T-cell (primary cell): ENCODE results near the gene NUAK1. TPM values are rescaled to one million over a fixed set of nuclear protein-coding genes. Genes with fewer than 3 reads are reported as not detected.

Experiments used
- ATAC-seq, 4 experiments: fragments of 200-7000 bp in 3 of 4; fragments of 150-1000 bp in 1 of 4; cut with Tn5 transposase; replicated peaks in 1 of 4; 1 replicate in 3 of 4; 2 replicates in 1 of 4; pipeline ENCODE4 v1.10.0; 2021; ENCODE audit warnings: moderate library complexity in 3 of 4, mild to moderate bottlenecking in 2 of 4, moderate number of reproducible peaks in 1 of 4
- CTCF ChIA-PET, 2 donors: fragments of 300-600 bp; sonication (Branson Sonifier 250); formaldehyde crosslinking; loops; one replicate each; lab custom pipeline; 2022; ENCODE audit warnings: antibody characterized with exemption in 2 of 2; lab: Charles Lee
- POLR2A ChIA-PET, 2 donors: fragments of 300-600 bp; sonication (Branson Sonifier 250); formaldehyde crosslinking; loops; one replicate each; lab custom pipeline; 2022; ENCODE audit warnings: antibody characterized with exemption in 2 of 2; lab: Charles Lee
- DNase-seq, 35 experiments: peaks; one replicate each; pipeline versions ENCODE4 v3.0.0 to v3.0.0-alpha.2; 2013 to 2023
- H3K27ac ChIP-seq: one replicate; pipeline ENCODE4 v1.5.1; 2013; ENCODE audit warnings: low read length
- H3K27me3 ChIP-seq, 2 experiments: replicated peaks in 1 of 2; 1 replicate in 1 of 2; 2 replicates in 1 of 2; pipeline versions ENCODE4 v1.6.1 to v1.7.0; 2013; ENCODE audit warnings: low read length in 1 of 2, mixed read lengths in 1 of 2; ENCODE audit not compliant: control insufficient read depth in 2 of 2, insufficient read depth in 2 of 2; ENCODE audit errors: extremely low read depth in 1 of 2
- H3K36me3 ChIP-seq, 2 donors: 1 replicate in 1 of 2; 2 replicates in 1 of 2; pipeline versions ENCODE4 v1.6.1 to v1.7.0; 2013; ENCODE audit warnings: low read length in 1 of 2; ENCODE audit not compliant: control insufficient read depth in 2 of 2, insufficient read depth in 1 of 2; ENCODE audit errors: extremely low read depth in 1 of 2
- H3K4me1 ChIP-seq, 2 experiments: 1 replicate in 1 of 2; 2 replicates in 1 of 2; pipeline versions ENCODE4 v1.6.1 to v1.7.0; 2013; ENCODE audit warnings: low read length in 2 of 2, mixed read lengths in 1 of 2; ENCODE audit not compliant: insufficient read depth in 2 of 2, control insufficient read depth in 1 of 2; ENCODE audit errors: extremely low read depth in 1 of 2
- H3K4me3 ChIP-seq, 2 donors: 1 replicate in 1 of 2; 2 replicates in 1 of 2; pipeline versions ENCODE4 v1.5.1 to v1.7.0; 2013; ENCODE audit warnings: mild to moderate bottlenecking in 2 of 2, low read length in 1 of 2, moderate library complexity in 1 of 2; ENCODE audit not compliant: control insufficient read depth in 1 of 2; ENCODE audit errors: extremely low read depth in 1 of 2
- H3K9me3 ChIP-seq: 2 replicates; pipeline ENCODE4 v1.7.0; 2013
- H3K27ac Mint-ChIP-seq, 2 donors: one replicate each; pipeline ENCODE4 v1.8.0; 2020 to 2021; ENCODE audit warnings: mild to moderate bottlenecking in 2 of 2, mixed read lengths in 2 of 2
- H3K27me3 Mint-ChIP-seq, 2 donors: one replicate each; pipeline ENCODE4 v1.8.0; 2021 to 2022; ENCODE audit warnings: mixed read lengths in 2 of 2
- H3K36me3 Mint-ChIP-seq: one replicate; pipeline ENCODE4 v1.8.0; 2021; ENCODE audit warnings: mixed read lengths
- H3K4me1 Mint-ChIP-seq, 3 donors: one replicate each; pipeline ENCODE4 v1.8.0; 2020 to 2022; ENCODE audit warnings: mixed read lengths in 3 of 3, mild to moderate bottlenecking in 1 of 3
- H3K4me3 Mint-ChIP-seq, 3 donors: one replicate each; pipeline ENCODE4 v1.8.0; 2020 to 2022; ENCODE audit warnings: mild to moderate bottlenecking in 3 of 3, mixed read lengths in 3 of 3, moderate library complexity in 3 of 3
- H3K9me3 Mint-ChIP-seq, 3 donors: one replicate each; pipeline ENCODE4 v1.8.0; 2020 to 2022; ENCODE audit warnings: mixed read lengths in 3 of 3
- WGBS: methylation state at CpG from one replicate; pipeline ENCODE4 v1.1.5; 2013; ENCODE audit warnings: missing lambda C conversion rate; ENCODE audit not compliant: insufficient coverage; 5-methylcytosine and 5-hydroxymethylcytosine counted together
- total RNA-seq, 35 experiments: library from RNA in 6 of 35; stranded (reverse) in 6 of 35; fragments of 120-200 nt in 1 of 35; gene quantifications; one replicate each; pipeline versions ENCODE4 v1.2.1 to v1.2.4 and lab custom pipeline; 2013 to 2026

The NUAK1 gene
- total RNA-seq, 5 donors from 2014 or later (not counting 1 experiment from before 2014, with no cell fraction given) = 0.25 to 0.50 (median 0.30) TPM

DNA sequence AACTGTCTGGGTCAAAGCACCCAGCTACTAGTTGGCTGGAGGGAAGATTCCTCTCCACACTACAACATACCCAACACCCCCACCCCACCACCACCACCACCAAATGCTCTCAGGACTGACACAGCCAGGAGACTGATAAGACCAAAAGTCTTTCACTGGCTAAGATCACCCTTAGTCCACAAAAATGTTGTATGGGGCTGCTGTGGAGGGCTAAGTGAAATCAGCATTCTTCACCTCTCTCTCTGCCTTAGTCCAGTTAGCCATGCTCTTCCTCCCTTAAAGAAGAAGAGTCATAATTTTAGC is 106.2 kb downstream of the NUAK1 start:
- ATAC-seq (no peak), DNase-seq (no peak)
- peaks cover 5 to 10% of the 10 kb centered on the region in 2 donors for H3K27me3 Mint-ChIP-seq
- ChIA-PET POLR2A (no interaction called here), CTCF (no interaction called here)
- Histone ChIP-seq H3K4me3 (no peak overlapping the region), H3K27ac (no peak overlapping the region), H3K27me3 (no peaks in the 10 kb centered on the region), H3K9me3 (no peaks in the 10 kb centered on the region), H3K4me1 (no peaks in the 10 kb centered on the region), H3K36me3 (no peaks in the 10 kb centered on the region)
- no peaks in the 10 kb centered on the region for H3K9me3 Mint-ChIP-seq
- no peaks in the 10 kb centered on the region for H3K4me1 Mint-ChIP-seq
- H3K27ac Mint-ChIP-seq = no peak overlapping the region
- no peaks in the 10 kb centered on the region for H3K36me3 Mint-ChIP-seq
- no peak overlapping the region for H3K4me3 Mint-ChIP-seq

DNA sequence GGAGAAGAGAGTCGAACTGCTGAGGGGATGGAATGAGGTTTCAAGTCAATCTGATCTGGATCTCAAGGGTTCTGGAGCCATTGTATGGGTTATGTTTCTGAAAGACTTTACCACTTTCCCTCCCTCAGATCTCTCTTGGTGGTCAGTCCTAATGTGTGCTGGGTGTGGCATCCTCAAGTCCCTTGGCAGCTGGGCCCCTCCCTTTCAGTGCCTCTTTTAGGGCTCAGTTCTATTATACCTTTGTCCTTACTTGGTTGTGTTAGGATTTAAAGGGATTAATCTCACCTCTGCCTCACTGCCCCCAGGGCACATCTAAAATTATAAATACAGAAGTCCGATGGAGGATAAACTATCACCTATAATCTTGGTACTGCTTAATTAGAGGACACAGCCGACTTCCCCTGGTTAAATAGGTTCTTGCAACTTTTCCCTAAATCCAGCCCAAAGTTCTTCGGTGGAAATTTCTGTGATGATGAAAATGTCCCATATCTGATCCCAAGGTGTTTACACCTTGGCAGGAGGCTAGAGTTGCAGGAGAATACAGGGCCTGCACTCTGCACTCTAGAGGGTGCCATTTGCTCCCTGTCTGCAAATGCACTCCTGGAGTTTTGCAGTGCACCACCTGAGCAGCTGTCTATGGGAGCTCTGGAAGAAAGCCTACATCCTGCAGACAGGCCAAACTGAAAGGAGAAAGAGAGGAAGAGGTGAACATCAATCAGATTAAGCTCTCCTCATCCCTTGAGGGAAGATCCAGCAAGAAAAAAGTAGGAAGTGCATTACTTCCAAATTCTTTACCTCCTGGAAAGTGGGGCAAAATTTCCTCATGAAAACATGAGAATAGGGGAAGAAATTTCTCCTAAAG is 106.8 kb downstream of the NUAK1 start:
- no peak overlapping the region for H3K4me3 ChIP-seq
- POLR2A ChIA-PET = no interaction called here
- no peak overlapping the region for H3K27ac ChIP-seq
- Mint-ChIP-seq H3K4me1 (no peaks in the 10 kb centered on the region), H3K4me3 (no peak overlapping the region), H3K27me3 (peaks cover 7 to 13% of the 10 kb centered on the region in 2 donors), H3K36me3 (no peaks in the 10 kb centered on the region), H3K27ac (no peak overlapping the region), H3K9me3 (no peaks in the 10 kb centered on the region)
- H3K36me3 ChIP-seq = no peaks in the 10 kb centered on the region
- no peak for ATAC-seq
- 90% methylated on average over 2 of the region's 4 CpGs for WGBS
- no peak for DNase-seq
- no peaks in the 10 kb centered on the region for H3K4me1 ChIP-seq
- CTCF ChIA-PET = no interaction called here
- H3K9me3 ChIP-seq = no peaks in the 10 kb centered on the region
- H3K27me3 ChIP-seq = no peaks in the 10 kb centered on the region

DNA sequence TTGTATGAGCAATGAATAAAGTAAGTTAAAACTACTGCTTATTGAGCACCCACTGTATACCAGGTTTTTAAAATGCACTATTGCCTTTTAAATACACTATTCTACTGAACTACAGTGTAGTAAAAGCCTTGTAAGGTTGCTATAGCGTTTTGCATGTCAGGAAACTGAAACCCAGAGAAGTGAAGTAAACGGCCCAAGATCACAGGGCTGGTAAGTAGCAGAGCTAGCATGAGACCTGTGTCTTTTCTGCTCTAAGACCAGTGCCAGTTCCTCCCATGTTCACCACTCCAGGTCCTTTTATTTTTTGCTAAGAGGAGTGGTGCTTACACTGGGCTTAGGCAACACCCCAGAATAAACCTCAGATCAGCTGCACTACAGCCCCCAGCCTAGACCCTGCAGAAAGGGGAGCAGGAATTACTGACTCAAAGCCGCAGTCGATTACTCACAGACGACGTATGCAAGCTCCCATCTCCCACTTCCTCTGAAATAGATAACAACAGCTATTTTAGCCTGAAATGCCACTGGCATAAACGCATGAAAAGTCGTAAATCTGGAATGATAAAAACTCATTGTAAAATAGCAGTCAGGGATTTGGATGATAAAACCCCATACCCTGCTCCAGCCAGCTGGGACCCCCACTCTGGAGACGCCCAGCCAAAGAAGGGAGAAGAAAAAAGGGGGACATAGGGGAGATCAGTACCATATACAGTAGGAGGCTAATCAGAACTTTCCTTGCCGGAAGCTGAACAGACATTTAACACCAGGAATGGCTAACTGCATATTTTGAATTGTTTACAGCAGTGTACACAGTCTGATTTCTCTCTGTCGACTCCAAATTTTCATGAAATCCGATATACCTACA is 108.3 kb downstream of the NUAK1 start:
- Histone ChIP-seq H3K27ac (no peak overlapping the region), H3K4me1 (no peaks in the 10 kb centered on the region), H3K9me3 (no peaks in the 10 kb centered on the region), H3K36me3 (no peaks in the 10 kb centered on the region), H3K4me3 (no peak overlapping the region), H3K27me3 (no peaks in the 10 kb centered on the region)
- Mint-ChIP-seq H3K9me3 (peaks cover 0 to 3% (median 0%) of the 10 kb centered on the region in 3 donors), H3K36me3 (no peaks in the 10 kb centered on the region), H3K4me1 (no peaks in the 10 kb centered on the region), H3K4me3 (no peak overlapping the region), H3K27me3 (peaks cover 15 to 20% of the 10 kb centered on the region in 2 donors), H3K27ac (no peak overlapping the region)
- ChIA-PET CTCF (no interaction called here), POLR2A (no interaction called here)
- ATAC-seq = no peak
- WGBS = 33% methylated on average over 1 of the region's 12 CpGs
- no peak for DNase-seq

DNA sequence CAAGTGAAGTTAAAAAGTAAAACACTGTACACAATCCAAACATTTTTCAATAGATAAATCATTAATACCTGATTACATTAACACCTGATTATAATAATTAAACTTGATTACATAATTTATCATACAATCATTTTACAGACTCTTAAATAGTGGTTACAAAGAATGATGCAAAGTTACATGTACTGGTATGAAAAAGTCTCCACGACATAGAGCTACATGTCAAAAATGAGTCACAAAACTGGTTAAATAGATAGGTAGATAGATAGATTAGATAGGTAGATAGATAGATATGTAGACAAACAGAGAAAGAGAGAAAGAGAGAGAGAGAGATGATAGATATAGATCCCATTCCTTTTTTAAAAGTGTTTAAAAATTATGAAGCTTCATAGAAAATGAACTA is 109.2 kb downstream of the NUAK1 start:
- Histone ChIP-seq H3K36me3 (no peaks in the 10 kb centered on the region), H3K4me1 (no peaks in the 10 kb centered on the region), H3K27me3 (no peaks in the 10 kb centered on the region), H3K4me3 (no peak overlapping the region), H3K27ac (no peak overlapping the region), H3K9me3 (no peaks in the 10 kb centered on the region)
- H3K36me3 Mint-ChIP-seq = no peaks in the 10 kb centered on the region
- H3K27me3 Mint-ChIP-seq = peaks cover 15 to 20% of the 10 kb centered on the region in 2 donors
- no peak overlapping the region for H3K27ac Mint-ChIP-seq
- POLR2A ChIA-PET = no interaction called here
- peaks cover 0 to 3% (median 0%) of the 10 kb centered on the region in 3 donors for H3K9me3 Mint-ChIP-seq
- DNase-seq (no peak), ATAC-seq (no peak)
- WGBS = 71% methylated on average over 1 of the region's 1 CpG
- CTCF ChIA-PET = no interaction called here
- no peaks in the 10 kb centered on the region for H3K4me1 Mint-ChIP-seq
- H3K4me3 Mint-ChIP-seq = no peak overlapping the region

DNA sequence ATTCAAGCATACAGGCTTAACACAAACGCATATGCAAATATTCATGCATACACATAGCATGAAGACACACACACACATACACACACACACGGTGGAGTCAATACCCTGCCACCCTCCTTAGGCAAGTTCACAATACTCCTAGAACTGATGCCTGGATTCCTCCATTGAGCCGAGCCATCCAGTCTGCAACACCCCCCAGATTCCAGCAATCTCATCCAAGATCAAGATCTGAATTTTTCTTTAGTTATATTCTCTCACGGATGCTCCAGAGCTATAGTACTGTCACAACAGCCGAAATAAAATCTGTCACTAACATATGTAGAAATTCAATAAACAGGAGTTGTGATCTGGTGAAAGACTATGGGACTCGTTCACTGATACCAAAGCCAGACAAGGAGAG is 110.8 kb downstream of the NUAK1 start:
- ChIA-PET CTCF (no interaction called here), POLR2A (no interaction called here)
- H3K9me3 Mint-ChIP-seq = peaks cover 0 to 5% (median 0%) of the 10 kb centered on the region in 3 donors
- Histone ChIP-seq H3K36me3 (no peaks in the 10 kb centered on the region), H3K27ac (no peak overlapping the region), H3K9me3 (no peaks in the 10 kb centered on the region), H3K4me1 (no peaks in the 10 kb centered on the region), H3K4me3 (no peak overlapping the region), H3K27me3 (no peaks in the 10 kb centered on the region)
- H3K27me3 Mint-ChIP-seq = peaks cover 15 to 20% of the 10 kb centered on the region in 2 donors
- 77% methylated on average over 3 of the region's 6 CpGs for WGBS
- H3K36me3 Mint-ChIP-seq = no peaks in the 10 kb centered on the region
- no peak for ATAC-seq
- H3K4me1 Mint-ChIP-seq = no peaks in the 10 kb centered on the region
- H3K27ac Mint-ChIP-seq = no peak overlapping the region
- DNase-seq = no peak
- H3K4me3 Mint-ChIP-seq = no peak overlapping the region

DNA sequence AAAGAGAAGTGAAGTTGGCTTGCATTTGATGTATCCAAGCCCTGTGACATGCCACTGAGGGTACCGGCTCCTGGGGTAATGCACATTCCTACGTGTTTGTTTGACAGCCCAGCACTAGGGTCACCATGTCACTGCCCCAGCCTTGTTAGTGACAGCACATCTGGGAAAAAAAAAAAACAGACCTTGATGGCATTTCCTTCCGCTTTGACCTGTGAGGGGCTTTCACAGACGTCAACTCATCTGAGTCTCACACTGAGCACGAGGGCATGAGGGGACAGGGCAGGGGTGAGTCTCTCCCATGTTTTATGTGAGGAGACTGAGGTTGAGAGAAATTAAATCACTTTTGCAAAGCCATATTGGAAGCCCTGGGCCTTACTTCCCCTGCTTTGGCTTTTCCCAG is 111.5 kb downstream of the NUAK1 start:
- Mint-ChIP-seq H3K4me3 (no peak overlapping the region), H3K27ac (no peak overlapping the region), H3K9me3 (peaks cover 0 to 6% (median 0%) of the 10 kb centered on the region in 3 donors), H3K4me1 (no peaks in the 10 kb centered on the region), H3K36me3 (no peaks in the 10 kb centered on the region), H3K27me3 (peaks cover 15 to 23% of the 10 kb centered on the region in 2 donors)
- Histone ChIP-seq H3K9me3 (no peaks in the 10 kb centered on the region), H3K27me3 (no peaks in the 10 kb centered on the region), H3K4me3 (no peak overlapping the region), H3K36me3 (no peaks in the 10 kb centered on the region), H3K27ac (no peak overlapping the region), H3K4me1 (no peaks in the 10 kb centered on the region)
- CTCF ChIA-PET = no interaction called here
- DNase-seq (no peak), ATAC-seq (no peak)
- POLR2A ChIA-PET = no interaction called here
- 85% methylated on average over 2 of the region's 5 CpGs for WGBS
